Stimulated activated CD8-positive, alpha-beta memory T cell treated with anti-CD3 and anti-CD28 coated beads, Interleukin-12 subunit alpha, Interleukin-12 subunit beta, amount 100 ng/mL, for 1 hour (primary cell): Measurements from ENCODE around the gene SYT12.
"Not testable (repeated sequence)": the region's sequence is repeated elsewhere in the genome, so short reads cannot be mapped to it uniquely, and the experiment has no call there.

Experiments used
- DNase-seq: peaks from one replicate; pipeline ENCODE4 v3.0.0-alpha.2; 2020; ENCODE audit warnings: low read depth

SYT12 gene

GRCh38 chr11:66999555-66999954 is 23.4 kb upstream of the SYT12 start:
- no peak for DNase-seq

- DNase-seq = no peak
These were observed 21.6 kb upstream of the SYT12 start for GRCh38 chr11:67001332-67001731.

GRCh38 chr11:67002297-67002913 is 20.5 kb upstream of the SYT12 start:
- DNase-seq = no peak

- no peak for DNase-seq
These were observed 20.0 kb upstream of the SYT12 start for GRCh38 chr11:67002921-67003411.

GRCh38 chr11:67005200-67005599 is 17.7 kb upstream of the SYT12 start:
- not testable (repeated sequence) for DNase-seq

GRCh38 chr11:67006029-67006884 is 16.7 kb upstream of the SYT12 start:
- no peak for DNase-seq

GRCh38 chr11:67007126-67007525 is 15.8 kb upstream of the SYT12 start:
- DNase-seq = no peak

GRCh38 chr11:67010296-67010905 is 12.5 kb upstream of the SYT12 start:
- no peak for DNase-seq

- DNase-seq = no peak
These were observed 9.4 kb upstream of the SYT12 start for GRCh38 chr11:67013511-67014045.

- DNase-seq = no peak
These were observed 8.6 kb upstream of the SYT12 start for GRCh38 chr11:67014343-67014742.

GRCh38 chr11:67015048-67015447 is 7.9 kb upstream of the SYT12 start:
- DNase-seq = no peak

- DNase-seq = no peak
These were observed 6.4 kb upstream of the SYT12 start for GRCh38 chr11:67016550-67016949.

- no peak for DNase-seq
These were observed 2.0 kb upstream of the SYT12 start for GRCh38 chr11:67020949-67021348.

- no peak for DNase-seq
These were observed 497 bp upstream of the SYT12 start for GRCh38 chr11:67022341-67022933.

GRCh38 chr11:67023957-67024353 is 1.0 kb downstream of the SYT12 start:
- DNase-seq = no peak

GRCh38 chr11:67024410-67024809 is 1.5 kb downstream of the SYT12 start:
- DNase-seq = peak; percentile 27

- DNase-seq = no peak
These were observed 2.0 kb downstream of the SYT12 start for GRCh38 chr11:67024966-67025365.

GRCh38 chr11:67025750-67026149 is 2.8 kb downstream of the SYT12 start:
- DNase-seq = no peak

GRCh38 chr11:67026941-67027340 is 4.0 kb downstream of the SYT12 start:
- no peak for DNase-seq

- no peak for DNase-seq
These were observed 4.6 kb downstream of the SYT12 start for GRCh38 chr11:67027483-67027930.

- DNase-seq = no peak
These were observed 5.1 kb downstream of the SYT12 start for GRCh38 chr11:67027943-67028542.

GRCh38 chr11:67029146-67029545 is 6.2 kb downstream of the SYT12 start:
- no peak for DNase-seq
